HG03432 (cell line): ENCODE data around the gene VWA5B1.

ENCODE experiments used
- ATAC-seq: cut with Tn5 transposase; IDR thresholded peaks from one replicate; pipeline ENCODE4 v1.9.1; 2021; ENCODE audit warnings: mild to moderate bottlenecking, moderate library complexity; ENCODE audit not compliant: unreplicated experiment

VWA5B1 gene

DNA sequence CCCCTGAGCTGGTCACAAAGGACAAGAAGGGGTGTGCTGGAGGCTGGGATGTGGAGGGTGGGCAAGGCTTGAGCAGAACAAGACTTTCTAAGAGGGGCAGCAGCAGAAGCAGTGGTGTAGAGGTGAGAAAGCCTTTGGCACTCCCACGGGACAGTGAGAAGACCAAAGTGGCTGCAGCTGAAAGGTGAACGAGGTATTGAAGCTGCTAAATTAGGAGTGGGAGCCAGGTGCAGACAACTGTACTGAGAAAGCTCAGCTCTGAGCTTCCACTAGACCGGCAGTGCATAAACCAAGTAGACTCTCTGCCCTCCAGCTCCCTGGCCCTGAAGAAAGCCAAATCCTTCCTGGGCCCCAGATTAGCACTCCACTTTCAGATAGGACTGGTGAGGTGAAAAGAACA is 93.0 kb downstream of the VWA5B1 start:
- no peak for ATAC-seq

DNA sequence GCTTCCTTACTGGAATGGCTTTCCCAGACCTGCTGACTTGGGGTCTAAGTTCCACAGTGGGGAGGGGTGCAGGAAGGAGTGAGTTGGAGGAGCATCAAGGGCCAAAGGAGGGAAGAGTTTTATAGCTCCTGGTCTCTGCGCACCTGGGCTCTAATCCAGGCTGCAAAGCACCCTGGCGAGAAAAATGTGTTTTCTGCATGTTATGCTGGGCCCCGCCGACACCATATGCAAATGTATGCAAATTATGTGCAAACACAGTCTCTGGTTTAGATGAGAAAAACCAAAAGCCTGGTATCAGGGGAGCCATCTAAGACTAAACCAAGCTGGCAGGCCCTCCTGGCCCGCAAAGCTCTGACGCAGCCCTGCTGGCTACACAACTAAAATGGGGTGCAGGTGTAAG is 95.0 kb downstream of the VWA5B1 start:
- ATAC-seq, result no peak

DNA sequence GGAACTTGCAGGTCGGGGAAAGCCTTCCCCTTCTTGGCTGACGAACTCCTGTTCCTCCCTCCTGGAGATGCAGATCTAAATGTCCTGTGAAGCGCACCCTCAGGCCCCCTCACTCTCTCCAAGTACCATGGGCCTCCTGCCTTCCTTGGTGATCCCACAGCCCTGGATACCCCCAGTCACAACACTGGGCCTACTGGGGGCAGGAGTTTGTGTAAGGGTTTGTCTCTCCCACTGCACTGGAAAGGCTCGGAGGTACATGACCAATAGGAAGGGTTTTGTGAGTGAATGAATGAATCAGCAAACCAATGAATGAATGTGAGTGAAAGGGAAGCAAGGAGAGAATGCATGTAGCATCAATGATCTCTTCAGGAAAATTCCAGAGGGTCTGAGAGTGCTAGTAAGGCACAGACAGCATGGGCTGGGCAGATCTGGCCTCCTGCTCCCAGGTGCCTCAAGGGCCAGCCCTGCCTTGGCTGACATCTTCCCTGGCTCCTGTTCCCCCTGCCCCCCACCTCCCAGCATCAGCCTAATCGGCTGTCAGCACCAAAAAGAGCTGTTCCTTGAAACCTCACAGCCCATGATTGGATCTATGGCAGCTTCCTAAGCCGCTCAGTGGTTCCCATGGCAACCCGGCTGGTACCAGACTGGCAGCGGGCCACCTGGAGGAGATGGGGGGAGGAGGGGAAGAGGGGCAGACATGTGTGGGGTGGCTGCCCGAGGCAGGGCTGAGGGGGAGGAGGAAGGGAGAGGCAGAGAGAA is 95.8 kb downstream of the VWA5B1 start:
- no peak for ATAC-seq

DNA sequence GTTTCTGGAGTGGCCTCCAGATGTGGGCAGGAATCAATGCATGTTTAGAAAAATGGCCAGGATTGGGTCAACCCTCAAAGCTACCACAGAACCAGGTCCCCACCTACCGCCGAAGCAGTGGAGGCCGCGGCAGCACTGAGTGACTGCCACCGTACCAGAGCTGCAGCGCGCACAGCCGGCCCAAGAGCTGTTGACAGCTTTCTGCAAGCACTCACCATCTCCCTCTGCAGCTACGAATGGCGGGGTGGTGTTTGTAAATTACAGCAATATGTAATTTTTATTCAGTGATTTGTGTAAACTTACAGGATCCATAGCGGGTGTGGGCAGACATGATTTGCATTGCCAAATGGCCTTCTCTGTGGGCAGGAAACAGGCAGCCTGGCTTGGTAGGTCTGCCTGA is 98.9 kb downstream of the VWA5B1 start:
- ATAC-seq, result no peak

DNA sequence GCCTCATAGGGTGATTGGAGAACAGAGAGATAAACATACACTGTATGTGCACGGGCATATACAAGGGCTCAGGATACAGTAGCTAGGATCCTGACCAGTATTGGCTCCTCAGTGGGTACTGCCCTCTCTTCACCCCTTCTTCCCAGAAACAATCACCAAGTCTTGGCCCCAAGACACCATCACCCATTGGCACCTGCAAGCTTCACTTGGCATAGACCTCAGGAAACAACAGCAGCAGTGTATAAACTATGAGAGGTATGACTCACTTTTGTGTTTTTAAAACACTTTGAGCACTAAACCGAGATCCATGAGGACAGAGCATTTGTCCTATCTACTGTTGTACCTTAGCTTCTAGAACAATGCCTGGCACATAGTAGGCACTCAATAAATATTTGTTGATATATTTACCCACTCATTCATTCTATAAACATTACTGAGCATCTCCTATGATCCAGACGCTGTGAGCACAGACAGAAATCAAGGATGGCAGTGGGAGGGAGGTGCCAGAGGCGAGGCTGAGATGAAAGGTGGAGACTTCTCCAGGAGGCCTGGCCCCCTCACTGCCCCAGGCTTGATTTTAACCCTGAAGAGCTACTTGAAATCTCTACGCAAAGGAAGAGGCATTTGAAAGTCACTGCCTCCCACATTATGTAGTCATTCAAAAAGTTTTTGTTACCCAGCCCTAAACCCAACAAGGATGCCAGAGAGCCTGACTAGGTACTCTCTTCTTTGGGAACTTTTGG is 100.1 kb downstream of the VWA5B1 start:
- no peak for ATAC-seq

DNA sequence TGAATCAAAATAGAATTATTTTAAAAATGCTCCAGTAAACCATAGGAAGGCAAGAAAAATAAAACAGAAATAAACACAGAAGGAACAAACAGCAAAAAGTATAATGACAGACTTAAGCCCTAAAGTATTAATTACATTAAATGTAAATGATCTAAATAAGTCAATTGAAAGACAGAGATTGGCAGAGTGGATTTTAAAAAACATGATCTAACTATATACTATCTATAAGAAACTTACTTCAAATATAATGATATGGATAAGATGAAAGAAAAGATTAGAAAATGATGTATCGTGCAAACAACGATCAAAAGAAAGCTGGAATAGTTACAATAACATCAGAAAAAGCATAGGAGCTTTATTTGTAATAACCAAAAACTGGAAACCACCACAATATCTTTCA is 104.6 kb downstream of the VWA5B1 start:
- ATAC-seq, result no peak

DNA sequence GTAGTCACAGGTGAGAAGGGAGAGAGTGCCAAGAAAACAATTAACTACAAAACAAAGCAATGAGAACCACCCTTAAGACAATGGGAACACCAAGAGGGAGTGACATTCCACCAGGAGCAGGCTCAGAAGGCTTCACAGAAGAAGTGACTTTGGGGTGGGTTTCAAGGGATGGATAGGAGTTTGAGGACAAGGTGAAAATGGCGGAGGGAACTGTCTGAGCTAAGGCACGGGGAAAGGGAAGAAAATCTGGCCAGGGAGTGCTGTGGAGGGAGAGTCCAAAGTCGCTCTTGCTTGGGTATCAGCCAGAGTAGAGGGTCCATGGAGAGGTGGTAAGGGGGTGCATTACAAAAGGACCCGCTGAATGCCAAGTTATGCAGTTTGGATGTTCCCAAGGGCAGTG is 108.1 kb downstream of the VWA5B1 start:
- ATAC-seq, result no peak

DNA sequence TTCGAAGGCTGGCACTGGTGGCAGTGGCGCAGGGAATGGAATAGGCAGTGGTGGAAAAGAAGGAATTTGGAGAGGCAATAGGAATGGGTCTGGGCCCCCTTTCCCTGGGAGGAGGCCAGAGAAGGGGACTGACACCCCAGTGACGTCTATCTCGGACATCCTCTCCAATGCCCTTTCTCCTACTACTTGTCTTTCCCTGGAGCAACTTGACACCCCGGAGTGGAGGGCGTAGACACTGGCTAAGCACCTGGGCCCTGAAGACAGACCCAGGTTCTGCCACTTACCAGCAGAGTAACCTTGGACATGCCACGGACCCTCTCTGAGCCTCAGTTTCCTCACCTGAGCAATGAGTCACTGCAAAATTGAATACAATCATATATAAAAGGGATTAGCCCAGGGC is 108.5 kb downstream of the VWA5B1 start:
- ATAC-seq, result no peak

DNA sequence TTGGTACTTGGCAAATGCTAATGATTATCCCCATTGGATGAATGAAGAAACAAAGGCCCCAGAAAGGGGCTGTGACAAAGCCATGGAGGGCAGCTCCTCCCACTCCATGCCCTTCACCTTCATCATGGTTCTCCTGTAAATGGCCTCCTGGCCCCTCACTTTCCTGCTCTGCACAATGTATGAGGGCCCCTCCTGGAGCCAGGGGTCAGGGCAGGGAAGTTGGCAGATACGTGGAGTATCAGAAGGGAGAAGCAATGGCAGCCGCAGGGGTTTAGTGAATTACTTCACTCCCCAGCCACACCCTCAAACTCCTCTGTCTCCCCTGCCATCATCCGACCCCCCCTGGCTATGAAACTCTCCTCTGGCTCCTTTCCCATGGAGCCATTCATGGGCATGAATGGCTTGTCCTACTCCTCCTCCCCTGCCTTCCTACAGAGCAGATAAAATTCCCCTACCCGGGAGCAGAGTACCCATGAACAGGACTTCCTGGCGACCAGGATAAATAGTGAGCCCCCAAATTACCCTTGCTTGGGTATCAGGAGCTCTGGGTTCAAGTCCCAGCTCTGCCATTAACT is 109.0 kb downstream of the VWA5B1 start:
- no peak for ATAC-seq

DNA sequence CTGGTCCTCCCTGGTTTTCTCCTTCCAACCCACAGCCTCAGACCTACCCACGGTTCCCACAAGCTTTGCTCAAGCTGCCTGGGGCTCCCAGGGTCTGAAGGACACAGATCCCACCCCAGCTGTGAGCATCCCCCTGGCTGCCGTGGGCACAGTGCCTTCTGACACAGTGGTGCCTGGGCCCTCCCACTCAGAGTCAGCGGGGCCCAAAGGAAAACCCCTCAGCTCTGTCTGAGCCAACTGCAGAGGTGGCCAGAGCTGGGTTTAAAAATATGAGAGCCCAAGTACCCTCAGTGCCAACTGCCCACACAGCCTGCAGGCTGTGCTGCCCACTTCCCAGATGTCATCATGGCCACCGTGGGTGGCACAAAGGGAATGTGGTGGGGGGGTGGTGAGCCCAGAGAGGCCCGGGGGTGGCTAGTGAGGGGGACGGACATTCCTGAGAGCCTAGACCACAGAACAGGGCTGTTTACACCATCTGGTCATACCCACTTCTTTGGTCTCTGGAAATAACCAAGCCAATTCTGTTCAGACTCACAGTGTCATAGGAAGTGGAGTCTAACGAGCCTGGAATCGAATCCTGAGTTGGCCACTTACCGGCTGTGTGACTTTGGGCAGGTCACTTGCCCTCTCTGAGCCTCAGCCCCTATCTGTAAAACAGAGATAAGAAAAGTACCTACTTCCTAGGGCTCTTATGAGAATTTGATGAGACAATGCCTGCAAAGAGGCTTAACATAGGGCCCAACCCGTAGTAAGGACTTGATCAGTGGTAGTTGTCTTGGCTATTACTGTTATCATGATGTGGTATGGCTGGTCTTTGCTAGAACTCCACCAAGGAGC is 109.9 kb downstream of the VWA5B1 start:
- no peak for ATAC-seq

DNA sequence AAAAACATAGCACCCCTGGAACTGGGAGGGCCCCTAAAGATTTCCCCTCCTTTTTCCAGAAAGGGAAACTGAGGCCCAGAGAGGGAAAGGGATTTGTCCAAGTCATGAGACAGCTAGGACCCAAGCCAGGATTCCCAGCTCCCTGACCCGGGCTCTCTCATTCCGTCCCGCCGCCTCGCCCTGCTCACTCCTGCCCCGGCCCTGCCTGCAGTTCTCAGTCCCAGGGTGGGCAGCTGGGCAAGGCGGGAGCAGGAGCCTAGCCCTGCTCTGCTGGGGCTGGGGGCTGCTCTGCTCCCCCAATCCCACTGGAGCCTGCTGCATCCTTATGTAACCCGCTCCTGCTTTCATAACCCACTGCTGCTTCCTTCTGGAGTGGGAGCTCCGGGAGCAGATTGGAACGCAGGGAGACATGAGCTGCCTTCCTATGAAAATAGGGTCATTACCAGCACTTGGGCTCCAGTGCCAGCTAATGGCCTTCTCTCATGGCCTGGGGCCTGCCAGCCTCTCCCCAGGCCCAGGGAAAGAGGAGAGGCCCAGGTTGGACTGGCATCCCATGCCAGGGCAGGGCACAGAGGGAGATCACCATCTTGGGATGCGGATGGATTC is 110.8 kb downstream of the VWA5B1 start:
- no peak for ATAC-seq

DNA sequence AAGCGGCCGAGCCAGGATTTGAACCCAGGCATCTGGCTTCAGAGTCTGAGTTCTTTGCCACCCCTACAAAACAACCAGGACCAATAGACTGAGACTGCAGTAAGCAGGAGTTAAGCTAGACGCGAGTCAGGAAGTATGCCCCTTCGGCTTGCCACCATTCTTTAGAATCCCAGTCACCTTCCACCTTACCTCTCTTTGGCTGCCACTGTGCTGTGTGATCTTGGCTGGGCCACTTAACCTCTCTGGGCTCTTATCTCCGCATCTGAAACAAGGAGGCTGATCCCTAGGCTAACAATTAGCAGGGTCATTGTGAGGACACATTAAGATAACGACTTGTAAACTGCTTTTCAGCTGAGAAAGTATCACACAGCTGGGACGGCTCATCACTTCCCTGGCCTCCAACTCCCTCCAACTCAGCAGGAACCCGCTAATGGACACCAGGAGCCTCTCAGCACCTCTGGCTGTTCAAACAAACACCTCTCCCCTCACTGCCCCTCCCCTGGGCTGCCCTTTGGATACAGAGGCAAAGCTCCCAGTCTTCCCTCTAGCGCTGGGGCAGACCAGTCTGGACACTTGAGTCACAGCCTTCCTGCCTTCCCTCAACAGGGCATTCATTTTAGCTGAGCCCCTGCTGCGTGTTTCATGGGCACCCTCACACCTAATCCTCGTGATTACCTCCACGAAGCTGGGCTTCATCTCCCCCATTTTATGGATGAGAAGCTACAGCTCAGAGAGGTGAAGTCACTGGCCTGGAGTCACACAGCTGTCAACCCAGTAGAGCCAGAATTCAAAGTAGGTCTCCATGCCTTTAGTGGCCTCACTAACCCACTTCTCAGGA is 112.1 kb downstream of the VWA5B1 start:
- no peak for ATAC-seq

DNA sequence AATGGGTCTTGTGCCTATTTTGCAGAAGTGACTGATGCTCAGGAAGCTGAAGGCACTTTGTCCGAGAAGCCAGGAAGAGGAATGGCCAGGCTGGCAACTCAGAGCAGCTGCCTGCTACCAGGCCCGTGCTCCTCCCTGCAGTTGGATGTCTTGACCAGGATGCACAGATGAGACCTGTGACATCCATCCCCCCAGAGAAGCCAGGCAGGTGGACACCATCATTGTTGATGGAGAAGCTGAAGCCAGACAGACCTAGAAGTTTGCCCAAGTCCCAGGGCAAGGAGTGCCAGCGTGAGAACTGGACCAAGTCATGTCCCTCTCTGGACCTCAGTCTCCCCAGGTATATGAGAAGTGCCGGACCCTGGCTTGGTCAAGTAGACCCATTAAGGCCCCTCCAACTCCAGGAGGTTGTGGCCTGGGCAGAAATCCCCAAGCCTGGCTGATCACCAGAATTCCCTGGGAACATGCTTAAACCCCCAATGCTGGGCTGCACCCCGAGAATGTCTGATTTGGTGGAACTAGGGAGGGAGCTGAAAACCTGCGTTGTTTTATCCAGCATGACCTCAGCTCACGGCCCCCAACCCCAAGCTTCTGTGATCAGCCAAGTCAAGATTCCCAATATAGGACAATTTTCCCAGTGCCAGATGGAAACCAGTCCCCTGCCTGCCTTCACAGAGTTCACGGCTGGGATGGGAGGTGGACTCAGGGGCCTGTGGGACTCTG is 112.9 kb downstream of the VWA5B1 start:
- ATAC-seq, result no peak

DNA sequence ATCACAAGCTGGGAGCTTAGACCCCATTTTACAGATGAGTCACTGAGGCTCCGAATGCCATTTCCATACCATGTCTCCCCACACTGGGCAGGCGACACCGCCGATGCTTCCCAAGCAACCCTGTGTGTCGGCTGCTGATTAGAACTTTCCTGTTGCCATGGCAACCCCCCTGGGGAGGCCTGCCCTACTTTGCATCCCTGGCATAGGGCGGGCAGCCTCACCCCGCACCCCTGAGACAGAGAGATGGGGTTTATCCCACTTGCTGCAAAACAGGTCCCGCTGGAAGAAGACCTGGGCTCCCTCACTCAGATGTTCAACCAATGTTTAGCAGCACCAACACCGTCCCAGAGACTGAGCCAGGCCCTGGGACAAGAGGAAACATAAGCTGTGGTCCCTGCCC is 113.8 kb downstream of the VWA5B1 start:
- no peak for ATAC-seq
